NCI-H2227 (cell line): ENCODE results near the gene HCAR1.
"Not testable (repeated sequence)": the region's sequence is repeated elsewhere in the genome, so short reads cannot be mapped to it uniquely, and the experiment has no call there.

Source experiments
- DNase-seq: peaks from one replicate; lab custom pipeline; 2025; ENCODE audit not compliant: unreplicated experiment; lab: John Stamatoyannopoulos, UW

The HCAR1 gene

DNA sequence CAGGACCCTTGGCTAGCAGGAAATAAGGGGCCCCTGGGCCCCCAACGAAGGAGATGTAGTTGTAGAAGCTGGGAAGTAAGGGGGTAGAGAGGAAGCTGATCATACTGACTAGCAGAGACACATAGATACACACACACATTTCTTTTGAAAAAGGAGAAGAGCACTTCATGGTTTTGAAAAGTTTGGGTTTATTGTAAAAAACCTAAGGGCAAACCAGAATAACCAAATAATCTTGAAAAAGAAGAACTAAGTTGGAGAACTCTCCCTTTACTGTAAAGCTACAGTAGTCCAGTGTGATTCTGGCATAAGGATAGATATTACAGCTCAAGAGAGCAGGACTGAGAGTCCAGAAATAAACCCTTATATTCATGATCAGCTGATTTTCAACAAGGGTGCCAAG, 8.3 kb downstream of the HCAR1 start:
- DNase-seq, result no peak

DNA sequence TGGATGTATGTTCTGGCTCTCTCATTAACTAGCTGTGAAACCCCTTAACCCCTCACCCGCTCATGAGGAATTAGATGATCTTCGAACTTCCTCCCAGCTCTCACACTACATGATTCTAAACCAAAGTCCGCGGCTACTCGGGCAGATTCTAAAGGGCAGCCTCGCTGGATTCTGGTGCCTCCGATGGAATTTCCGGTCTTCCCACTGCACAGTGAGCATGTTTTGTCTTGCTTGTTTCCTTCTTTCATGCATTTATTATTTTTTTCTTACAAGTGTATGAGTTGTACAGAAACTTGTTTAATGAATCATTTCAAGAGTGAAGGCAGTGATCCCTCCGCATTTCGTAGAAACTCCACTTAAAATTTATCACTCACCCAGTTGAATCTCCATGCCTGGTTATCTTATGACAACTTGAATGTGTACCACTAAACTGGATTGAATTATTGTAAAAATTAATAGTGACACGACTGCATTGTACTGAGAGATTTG, 9.5 kb downstream of the HCAR1 start:
- no peak for DNase-seq

DNA sequence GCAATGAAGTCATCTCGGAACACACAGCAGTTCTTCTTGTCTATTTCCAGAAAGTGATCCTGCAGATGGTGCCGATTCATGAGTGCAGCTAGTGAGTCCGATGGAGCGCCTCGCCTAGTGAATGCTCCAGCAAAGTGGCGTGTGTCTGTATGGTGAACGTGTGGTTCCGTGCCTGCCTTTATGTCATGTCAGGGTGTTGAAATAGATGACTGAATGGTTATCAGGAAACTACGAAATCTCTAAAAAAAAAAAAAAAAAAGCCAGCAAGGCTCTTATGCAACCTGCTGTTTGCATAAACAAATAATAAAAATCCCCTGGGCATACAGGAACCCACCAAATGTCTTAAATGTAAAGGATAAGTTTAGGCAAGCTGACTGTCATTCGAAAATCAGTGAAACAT, 14.0 kb downstream of the HCAR1 start, which contains the start of gene HCAR3:
Gene HCAR3 (minus strand): TSS at position 154 of the 400 bp plus-strand sequence. CDS start 74 bp downstream, at position 80.
- not testable (repeated sequence) for DNase-seq

DNA sequence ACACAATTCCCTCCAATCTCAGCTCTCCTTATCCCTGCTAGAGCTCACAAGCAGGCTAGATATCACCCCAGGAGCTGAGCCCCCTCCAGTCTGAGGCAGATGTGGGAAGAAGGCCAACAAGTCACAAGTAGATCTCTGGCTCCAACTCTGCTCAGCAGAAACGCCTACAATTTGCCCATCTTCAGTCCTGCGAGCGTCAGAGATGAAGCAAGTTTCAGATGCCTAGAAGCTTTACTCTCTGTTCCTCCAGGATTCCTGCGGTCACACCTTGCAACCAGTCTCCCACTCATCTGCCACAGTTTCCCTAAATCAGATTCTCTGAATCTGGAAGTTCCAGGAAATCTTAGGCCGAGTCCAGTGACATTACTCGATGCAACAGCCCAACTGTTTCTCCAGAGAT, 15.4 kb downstream of the HCAR1 start:
- DNase-seq, result not testable (repeated sequence)

DNA sequence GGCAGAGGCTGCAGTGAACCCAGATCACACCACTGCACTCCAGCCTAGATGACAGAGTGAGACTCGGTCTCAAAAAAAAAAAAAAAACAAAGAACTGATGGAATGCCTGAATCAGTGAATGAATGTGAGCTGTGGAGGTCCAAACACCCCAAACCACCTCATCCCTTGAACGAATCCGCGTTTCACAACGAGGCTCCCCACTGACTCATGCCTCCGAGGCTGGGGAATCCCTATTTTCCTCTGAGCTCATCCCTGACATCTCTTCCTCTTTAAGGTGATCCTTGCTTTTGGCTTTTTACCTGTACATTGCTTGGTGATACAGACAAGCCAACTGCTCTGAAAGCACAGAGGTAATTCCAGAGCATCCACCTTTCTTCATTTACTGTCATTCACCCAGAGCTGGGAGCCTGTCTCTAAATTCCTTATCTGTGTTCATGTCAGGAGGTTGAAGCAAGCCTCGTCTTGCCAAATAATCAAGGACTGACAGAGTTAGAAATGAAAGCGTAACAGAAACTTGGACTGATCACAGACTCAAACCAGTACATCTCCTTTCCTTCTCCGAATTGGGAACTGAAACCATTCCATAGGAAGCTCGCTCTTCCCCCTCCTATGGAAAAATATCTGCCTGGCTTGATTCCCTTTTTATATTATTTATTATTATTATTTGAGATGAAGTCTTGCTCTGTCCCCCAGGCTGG, 17.0 kb downstream of the HCAR1 start:
- DNase-seq, result not testable (repeated sequence)

DNA sequence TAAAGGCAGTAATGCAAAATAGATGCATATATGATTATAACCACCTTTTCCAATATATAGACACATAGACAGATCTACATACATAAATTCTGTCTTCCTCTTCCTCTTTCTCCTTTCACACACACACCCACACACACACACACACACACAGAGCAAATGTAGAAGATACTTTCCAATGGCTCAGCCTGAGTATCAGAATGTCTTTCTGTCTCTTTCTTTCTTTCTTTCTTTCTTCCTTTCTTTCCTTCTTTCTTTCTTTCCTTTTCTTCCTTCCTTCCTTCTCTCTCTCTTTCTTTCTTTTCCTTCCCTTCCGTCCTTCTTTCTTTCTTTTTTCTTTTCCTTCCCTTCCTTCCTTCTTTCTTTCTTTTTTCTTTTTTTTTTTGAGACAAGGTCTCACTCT, 19.4 kb downstream of the HCAR1 start:
- DNase-seq, result not testable (repeated sequence)

DNA sequence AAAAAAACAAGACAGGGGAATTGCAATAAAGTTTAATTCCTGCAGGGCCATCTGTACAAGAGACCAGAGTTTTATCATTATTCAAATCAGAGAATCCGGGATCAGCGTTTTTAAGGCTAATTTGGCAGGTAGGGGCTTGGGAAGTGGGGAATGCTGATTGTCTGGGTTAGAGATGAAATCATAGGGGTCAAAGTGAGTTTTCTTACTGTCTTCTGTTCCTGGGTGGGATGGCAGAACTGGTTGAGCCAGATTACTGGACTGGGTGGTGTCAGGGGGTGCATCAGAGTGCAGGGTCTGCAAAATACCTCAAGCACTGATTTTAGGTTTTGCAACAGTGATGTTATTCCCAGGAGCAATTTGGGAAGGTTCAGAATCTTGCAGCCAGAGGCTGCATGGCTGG, 20.3 kb downstream of the HCAR1 start:
- not testable (repeated sequence) for DNase-seq

DNA sequence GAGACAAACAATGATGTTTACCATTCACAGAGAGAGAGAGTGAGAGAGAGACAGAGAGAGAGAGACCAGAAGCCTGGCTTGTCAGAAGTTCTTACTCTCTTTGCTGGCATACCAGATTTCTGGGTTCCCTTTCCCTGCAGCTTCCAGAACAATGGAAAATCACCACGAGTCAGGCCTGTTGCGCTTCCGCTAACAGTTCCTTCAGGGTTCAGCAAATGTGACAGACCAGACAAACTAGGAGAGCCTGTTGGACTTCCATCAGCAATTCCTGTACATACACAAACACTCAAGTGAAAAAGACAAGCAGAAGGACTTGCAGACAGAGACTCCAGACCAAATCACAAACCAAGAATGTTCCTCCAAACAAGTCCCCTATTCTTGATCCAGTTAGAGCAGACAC, 21.4 kb downstream of the HCAR1 start:
- DNase-seq, result not testable (repeated sequence)

DNA sequence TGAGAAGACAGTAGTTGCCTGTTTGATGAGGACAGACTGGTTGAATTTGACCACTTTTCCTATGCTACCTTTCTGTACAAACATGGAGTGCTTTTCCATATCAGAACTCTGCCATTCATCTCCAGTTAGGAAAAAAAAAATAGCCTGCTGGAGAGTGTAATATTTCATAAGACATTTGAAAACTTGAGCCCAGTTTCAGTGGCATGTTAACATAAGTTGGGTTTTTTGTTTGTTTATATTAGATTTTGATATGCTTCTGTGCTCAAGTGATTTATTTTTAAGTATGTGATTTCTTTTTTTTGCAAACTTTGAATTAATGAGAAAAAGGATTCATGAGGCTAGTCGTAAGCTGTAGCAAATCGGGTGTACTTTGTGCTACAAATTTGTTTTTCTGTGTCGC, 26.8 kb downstream of the HCAR1 start:
- not testable (repeated sequence) for DNase-seq

DNA sequence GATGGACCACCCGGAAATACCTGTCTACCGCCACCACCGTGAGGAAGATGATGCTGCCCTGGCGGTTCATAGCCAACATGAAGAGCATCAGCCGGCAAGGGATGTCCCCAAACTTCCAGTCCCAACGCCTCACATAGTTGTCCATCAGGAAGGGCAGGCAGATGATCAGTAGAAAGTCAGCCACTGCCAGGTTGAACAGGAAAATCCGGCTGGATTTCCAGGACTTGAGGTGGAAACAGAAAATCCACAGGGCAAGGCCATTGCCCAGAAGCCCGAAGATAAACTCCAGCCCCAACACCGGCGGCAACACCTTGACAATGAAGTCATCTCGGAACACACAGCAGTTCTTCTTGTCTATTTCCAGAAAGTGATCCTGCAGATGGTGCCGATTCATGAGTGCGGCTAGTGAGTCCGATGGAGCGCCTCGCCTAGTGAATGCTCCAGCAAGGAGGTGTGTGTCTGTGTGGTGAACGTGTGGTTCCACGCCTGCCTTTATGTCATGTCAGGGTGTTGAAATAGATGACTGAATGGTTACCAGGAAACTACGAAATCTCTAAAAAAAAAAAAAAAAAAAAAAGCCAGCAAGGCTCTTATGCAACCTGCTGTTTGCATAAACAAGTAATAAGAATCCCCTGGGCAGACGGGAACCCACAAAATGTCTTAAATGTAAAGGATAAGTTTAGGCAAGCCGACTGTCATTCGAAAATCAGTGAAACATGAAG, 27.6 kb downstream of the HCAR1 start, which contains the start of gene HCAR2:
Gene HCAR2 (minus strand): TSS at position 468 of the 722 bp plus-strand sequence. CDS start 74 bp downstream, at position 394.
- not testable (repeated sequence) for DNase-seq

DNA sequence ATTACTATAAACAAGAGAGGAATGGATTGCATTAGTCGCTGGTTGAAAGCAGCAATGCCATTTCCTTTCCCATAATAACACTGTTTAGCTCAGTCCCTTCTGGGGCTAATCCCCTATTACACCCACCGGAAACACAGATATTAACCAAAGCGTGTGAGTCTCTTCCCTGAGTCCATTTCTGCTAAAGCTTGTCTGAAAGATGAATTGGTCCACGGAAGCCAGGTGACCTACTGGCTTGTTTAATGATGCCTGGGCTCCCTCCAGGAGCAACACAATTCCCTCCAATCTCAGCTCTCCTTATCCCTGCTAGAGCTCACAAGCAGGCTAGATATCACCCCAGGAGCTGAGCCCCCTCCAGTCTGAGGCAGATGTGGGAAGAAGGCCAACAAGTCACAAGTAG, 29.2 kb downstream of the HCAR1 start:
- peak; percentile 18 for DNase-seq

DNA sequence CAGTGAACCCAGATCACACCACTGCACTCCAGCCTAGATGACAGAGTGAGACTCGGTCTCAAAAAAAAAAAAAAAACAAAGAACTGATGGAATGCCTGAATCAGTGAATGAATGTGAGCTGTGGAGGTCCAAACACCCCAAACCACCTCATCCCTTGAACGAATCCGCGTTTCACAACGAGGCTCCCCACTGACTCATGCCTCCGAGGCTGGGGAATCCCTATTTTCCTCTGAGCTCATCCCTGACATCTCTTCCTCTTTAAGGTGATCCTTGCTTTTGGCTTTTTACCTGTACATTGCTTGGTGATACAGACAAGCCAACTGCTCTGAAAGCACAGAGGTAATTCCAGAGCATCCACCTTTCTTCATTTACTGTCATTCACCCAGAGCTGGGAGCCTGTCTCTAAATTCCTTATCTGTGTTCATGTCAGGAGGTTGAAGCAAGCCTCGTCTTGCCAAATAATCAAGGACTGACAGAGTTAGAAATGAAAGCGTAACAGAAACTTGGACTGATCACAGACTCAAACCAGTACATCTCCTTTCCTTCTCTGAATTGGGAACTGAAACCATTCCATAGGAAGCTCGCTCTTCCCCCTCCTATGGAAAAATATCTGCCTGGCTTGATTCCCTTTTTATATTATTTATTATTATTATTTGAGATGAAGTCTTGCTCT, 30.5 kb downstream of the HCAR1 start:
- DNase-seq, result not testable (repeated sequence)

DNA sequence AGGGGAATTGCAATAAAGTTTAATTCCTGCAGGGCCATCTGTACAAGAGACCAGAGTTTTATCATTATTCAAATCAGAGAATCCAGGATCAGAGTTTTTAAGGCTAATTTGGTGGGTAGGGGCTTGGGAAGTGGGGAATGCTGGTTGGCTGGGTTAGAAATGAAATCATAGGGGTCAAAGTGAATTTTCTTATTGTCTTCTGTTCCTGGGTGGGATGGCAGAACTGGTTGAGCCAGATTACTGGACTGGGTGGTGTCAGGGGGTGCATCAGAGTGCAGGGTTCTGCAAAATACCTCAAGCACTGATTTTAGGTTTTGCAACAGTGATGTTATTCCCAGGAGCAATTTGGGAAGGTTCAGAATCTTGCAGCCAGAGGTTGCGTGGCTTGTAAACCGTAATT, 33.7 kb downstream of the HCAR1 start:
- DNase-seq, result not testable (repeated sequence)

DNA sequence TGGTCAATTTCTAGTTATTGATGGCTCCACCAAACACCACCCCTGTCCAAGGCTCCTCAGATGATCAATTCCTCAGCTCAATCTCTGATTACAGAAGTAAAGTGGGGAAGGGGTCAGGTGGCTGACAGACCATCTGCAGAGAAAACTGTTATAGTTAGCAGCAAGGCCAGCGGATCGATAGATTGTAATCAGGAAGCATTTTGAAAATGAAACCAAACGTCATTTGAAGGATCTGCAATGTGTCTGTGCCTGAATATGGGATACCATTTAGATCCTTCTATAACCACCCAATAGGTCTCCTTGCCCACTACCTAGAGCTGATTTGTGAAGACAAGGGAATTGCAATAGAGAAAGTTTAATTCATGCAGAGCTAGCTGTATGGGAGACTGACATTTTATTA, 39.1 kb downstream of the HCAR1 start:
- no peak for DNase-seq

DNA sequence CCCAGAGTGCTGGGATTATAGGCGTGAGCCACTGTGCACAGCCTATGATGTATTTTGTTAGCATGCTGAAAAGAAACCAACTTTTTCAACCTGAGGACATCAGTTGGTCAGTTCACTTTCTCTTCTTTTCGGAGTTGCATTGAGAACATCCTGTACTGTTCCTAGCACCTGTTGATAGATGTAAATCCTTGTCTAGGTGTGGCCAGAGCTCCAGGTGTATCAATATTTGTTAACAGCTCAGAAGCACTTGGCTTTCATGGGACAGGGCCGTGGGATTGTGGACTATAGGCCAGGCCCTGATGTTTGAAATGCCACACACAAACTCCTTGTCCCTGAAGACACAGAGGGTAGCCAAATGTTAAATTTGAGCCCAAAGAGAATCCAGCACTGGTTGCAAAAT, 42.4 kb downstream of the HCAR1 start:
- DNase-seq, result no peak

DNA sequence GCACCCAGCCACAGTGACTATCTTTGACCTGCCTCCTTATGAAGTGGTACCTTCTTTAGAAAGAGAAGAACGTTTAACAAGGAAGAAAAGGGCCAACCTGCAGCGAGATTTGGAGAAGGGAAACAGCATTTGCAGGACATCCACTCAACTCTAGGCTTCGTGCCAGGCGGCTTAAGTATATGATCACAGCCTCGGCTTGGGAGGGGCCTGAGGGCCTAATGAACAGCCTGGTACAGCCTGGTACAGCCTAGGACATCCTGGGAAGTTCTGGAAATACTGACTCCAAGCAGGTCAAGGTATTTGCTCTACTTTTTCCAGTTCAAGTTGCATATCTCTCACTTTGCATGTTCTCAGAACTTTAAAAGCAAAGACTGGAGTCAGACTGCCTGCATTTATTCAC, 43.6 kb downstream of the HCAR1 start:
- peak; percentile 36 for DNase-seq

DNA sequence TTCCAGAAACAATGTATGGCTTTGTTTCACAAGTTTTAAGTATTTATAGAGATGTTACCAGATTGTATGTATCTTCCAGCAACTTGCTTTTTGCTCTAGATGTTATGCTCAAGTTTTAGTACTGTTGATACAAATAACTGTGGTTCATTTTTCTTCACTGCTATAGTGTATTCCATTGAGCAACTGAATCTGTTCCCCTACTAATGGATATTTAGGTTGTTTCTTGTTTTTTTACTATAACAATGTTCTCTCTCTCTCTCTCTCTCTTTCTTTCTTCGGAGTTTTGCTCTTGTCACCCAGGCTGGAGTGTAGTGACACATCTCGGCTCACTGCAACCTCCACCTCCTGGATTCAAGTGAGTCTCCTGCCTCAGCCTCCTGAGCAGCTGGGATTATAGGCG, 44.1 kb downstream of the HCAR1 start:
- no peak for DNase-seq

DNA sequence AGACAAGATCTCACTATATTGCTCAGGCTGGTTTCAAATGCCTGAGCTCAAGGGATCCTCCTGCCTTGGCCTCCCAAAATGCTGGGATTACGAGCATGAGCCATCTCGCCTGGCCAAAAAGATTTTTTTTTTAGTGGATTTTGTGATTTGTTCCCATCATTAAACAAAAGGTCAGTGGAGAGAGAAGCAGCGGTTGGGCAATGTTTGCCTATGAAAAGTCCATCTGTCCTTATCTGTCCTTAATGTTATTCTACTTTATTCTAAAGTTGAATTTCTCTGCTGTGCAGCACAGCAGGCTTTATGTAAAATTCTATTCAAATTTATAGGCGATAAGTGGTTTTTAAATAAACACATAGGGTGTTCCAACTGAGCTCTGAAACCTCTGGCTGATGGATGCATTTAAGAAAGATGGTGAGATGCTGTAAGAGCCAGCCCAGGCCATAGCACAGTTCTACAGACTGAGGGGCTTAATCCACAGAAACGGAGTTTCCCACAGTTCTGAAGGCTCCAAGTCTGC, 46.3 kb downstream of the HCAR1 start:
- DNase-seq, result no peak

DNA sequence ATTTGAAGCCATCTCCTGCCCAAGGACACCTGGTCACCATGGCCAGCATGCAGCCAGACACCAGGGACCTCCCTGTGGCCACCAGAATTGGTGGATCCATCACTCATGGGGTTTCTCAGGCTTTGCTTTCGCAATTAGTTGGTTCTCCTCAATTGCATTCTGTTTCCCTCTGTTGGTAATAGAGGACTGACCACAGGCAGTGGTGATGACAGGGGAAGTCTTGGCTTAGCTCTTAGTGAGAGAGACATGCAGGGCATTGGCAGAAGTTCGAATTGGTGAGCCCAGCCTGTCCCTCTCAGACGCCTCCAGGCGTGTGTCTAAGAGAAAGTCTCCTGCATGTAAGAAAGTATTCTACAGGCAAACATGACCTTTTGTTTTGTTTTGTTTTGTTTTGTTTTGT, 48.8 kb downstream of the HCAR1 start:
- DNase-seq, result no peak

DNA sequence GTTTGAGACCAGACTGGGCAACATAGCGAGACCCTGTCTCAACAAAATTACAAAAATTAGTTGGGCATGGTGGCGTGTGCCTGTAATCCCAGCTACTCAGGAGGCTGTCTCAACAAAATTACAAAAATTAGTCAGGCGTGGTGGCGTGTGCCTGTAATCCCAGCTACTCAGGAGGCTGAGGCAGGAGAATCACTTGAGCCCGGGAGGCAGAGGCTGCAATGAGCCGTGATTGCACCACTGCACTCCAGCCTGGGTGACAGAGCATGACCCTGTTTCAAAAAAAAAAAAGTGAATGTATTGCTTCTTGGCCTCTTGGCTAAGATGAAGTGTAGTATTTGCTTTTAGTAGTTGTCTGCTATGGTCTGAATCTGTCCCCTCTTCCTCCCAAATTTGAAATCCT, 49.7 kb downstream of the HCAR1 start:
- DNase-seq, result not testable (repeated sequence)

DNA sequence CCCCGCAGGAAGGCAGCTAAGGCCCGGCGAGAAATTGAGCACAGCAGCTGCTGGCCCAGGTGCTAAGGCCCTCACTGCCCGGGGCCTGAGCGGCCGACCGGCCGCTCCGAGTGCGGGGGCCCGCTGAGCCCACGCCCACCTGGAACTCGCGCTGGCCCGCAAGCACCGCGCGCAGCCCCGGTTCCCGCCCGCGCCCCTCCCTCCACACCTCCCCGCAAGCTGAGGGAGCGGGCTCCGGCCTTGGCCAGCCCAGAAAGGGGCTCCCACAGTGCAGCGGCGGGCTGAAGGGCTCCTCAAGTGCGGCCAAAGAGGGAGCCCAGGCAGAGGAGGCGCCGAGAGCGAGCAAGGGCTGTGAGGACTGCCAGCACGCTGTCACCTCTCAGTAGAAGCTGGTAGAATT, 53.9 kb downstream of the HCAR1 start:
- not testable (repeated sequence) for DNase-seq
